HL-60 (cell line): ENCODE data around the gene SREBF1.

Experiments
- POLR2AphosphoS5 ChIP-seq: IDR thresholded peaks from 2 replicates; pipeline ENCODE4 v1.6.1; 2012; ENCODE audit warnings: low read depth
- TF ChIP-seq, protein P1 (sequence below): IDR thresholded peaks from one replicate; pipeline ENCODE4 v1.5.1; 2011; ENCODE audit warnings: low read length, control low read depth, inconsistent platforms; ENCODE audit not compliant: insufficient read depth
- TF ChIP-seq, protein P2 (sequence below): IDR thresholded peaks from 2 replicates; pipeline ENCODE4 v1.6.1; 2012; ENCODE audit warnings: low read depth; ENCODE audit not compliant: insufficient replicate concordance

DNA sequence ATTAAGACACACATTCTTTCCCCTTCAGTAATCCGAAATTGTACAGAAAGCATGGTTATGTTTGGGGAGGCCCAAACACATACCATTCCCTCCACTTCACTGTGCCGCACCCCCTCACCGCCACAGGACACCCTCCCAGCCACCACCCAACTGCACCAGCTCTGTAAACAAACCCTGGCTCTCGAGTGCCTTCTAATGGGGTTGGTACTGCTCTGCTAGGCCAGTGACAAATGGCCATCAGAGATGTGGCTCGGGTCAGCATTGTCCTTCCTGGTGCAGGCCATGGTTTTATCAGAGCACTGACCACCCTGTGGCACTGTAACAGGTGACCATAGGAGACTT is 24.0 kb upstream of the SREBF1 start:
- TF ChIP-seq, protein P1, sequence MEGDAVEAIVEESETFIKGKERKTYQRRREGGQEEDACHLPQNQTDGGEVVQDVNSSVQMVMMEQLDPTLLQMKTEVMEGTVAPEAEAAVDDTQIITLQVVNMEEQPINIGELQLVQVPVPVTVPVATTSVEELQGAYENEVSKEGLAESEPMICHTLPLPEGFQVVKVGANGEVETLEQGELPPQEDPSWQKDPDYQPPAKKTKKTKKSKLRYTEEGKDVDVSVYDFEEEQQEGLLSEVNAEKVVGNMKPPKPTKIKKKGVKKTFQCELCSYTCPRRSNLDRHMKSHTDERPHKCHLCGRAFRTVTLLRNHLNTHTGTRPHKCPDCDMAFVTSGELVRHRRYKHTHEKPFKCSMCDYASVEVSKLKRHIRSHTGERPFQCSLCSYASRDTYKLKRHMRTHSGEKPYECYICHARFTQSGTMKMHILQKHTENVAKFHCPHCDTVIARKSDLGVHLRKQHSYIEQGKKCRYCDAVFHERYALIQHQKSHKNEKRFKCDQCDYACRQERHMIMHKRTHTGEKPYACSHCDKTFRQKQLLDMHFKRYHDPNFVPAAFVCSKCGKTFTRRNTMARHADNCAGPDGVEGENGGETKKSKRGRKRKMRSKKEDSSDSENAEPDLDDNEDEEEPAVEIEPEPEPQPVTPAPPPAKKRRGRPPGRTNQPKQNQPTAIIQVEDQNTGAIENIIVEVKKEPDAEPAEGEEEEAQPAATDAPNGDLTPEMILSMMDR = no peak
- TF ChIP-seq, protein P2, sequence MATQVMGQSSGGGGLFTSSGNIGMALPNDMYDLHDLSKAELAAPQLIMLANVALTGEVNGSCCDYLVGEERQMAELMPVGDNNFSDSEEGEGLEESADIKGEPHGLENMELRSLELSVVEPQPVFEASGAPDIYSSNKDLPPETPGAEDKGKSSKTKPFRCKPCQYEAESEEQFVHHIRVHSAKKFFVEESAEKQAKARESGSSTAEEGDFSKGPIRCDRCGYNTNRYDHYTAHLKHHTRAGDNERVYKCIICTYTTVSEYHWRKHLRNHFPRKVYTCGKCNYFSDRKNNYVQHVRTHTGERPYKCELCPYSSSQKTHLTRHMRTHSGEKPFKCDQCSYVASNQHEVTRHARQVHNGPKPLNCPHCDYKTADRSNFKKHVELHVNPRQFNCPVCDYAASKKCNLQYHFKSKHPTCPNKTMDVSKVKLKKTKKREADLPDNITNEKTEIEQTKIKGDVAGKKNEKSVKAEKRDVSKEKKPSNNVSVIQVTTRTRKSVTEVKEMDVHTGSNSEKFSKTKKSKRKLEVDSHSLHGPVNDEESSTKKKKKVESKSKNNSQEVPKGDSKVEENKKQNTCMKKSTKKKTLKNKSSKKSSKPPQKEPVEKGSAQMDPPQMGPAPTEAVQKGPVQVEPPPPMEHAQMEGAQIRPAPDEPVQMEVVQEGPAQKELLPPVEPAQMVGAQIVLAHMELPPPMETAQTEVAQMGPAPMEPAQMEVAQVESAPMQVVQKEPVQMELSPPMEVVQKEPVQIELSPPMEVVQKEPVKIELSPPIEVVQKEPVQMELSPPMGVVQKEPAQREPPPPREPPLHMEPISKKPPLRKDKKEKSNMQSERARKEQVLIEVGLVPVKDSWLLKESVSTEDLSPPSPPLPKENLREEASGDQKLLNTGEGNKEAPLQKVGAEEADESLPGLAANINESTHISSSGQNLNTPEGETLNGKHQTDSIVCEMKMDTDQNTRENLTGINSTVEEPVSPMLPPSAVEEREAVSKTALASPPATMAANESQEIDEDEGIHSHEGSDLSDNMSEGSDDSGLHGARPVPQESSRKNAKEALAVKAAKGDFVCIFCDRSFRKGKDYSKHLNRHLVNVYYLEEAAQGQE = no peak
- no peak for TF ChIP-seq POLR2AphosphoS5
